OCI-M2 (cell line): ENCODE results near the gene CRACDL.
"Not testable (repeated sequence)": the region's sequence is repeated elsewhere in the genome, so short reads cannot be mapped to it uniquely, and the experiment has no call there.

ENCODE experiments used
- DNase-seq: peaks from one replicate; lab custom pipeline; 2025; ENCODE audit not compliant: unreplicated experiment; lab: John Stamatoyannopoulos, UW

The CRACDL gene

GRCh38 chr2:98886066-98886554, 49.9 kb downstream of the CRACDL start:
- DNase-seq = no peak

DNA sequence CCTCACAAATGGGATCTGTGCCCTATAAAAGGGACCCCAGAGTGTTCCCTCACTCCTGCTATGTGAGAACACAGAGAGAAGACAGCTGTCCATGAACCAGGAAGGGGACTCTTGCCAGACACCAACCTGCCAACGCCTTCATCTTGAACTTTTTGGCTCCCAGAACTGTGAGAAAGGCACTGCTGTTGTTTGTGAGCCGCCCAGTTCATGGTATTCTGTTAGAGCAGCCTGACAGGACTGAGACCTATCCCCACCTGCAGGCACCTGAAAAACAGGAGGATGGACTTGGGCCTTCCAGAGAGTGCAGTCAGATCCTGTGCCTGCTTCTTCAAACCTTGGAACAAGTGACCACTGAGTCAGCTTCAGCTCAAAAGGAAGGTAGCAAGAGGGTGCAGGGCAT, 51.4 kb downstream of the CRACDL start:
- no peak for DNase-seq

DNA sequence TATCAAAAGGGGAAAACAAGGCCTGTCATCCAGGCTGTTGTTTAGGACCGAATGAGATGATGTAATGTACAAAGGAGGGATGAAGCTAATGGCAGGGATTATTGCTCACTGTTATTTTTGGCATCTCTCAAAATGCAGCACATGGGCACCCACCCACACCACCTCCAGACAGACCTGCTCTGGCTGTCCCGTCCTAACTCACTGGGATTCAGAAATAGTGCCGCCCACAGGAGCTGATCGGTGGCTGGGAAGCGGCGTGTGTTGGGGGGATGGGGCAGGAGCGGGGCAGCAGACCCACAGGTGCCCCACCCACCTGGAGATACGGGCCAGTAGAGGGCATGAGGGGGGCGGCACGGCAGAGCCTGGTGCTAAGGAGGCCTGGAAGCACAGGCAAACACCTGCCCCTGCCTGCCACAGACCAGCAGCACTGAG, 52.2 kb downstream of the CRACDL start:
- DNase-seq = no peak

- no peak for DNase-seq
Observed at GRCh38 chr2:98882971-98883779, 52.9 kb downstream of the CRACDL start.

GRCh38 chr2:98882368-98882767, 53.7 kb downstream of the CRACDL start:
- no peak for DNase-seq

- no peak for DNase-seq
Observed at GRCh38 chr2:98881153-98881650, 54.8 kb downstream of the CRACDL start.

DNA sequence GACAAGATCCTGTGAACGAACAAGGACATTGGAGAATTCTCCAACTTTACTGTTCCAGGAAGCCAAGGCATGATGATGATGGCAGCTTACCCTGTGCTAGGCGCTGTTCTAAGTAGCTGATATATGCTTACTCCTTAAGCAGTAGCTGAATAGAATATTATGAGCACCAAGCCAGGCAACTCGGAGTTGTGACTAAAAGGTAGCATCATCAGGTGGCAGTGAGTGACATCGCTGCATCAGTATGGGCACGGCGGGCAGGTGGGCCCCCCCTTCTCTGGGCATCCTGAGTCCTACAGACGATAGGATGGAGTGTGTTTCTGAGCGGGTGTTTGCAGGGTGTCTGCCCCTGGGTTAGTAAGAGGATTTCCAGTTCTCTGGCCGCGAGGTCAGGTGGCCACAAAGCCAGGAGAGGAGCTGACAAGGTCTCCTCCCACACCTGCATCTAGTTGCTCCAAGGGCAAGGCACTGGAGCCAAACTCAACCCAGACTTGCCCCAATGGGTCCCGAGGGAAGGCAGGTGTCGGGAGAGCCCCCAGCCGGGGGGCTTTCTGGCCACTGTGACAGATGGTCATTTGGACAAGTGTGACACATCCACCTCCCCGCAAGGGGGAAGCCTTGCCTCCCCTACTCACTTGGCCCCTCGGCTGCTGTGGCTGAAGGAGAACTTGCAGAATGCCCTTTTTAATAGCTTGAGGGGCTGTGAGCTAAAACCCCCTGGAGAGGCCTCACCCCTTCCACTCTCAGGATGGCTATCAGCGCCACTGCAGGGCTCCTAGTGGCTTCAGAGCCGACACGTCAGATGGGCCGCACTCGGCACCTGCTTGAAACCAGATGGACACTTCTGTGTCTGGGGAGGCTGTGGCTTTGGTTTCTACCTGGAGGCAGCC, 55.5 kb downstream of the CRACDL start:
- DNase-seq = no peak

DNA sequence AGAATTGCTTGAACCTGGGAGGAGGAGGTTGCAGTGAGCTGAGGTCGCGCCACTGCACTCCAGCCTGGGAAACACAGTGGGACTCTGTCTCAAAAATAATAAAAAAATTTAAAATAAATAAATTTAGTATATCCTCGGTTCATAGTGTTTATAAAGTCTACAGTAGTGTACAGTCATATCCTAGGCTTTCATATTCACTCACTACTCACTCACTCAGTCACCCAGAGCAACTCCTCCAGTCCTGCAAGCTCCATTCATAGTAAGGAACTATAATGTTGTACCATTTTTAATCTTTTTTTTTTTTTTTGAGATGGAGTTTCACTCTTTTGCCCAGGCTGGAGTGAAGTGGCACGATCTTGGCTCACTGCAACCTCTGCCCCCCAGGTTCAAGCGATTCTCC, 58.4 kb downstream of the CRACDL start:
- DNase-seq = not testable (repeated sequence)

GRCh38 chr2:98876741-98877140, 59.3 kb downstream of the CRACDL start:
- no peak for DNase-seq

DNA sequence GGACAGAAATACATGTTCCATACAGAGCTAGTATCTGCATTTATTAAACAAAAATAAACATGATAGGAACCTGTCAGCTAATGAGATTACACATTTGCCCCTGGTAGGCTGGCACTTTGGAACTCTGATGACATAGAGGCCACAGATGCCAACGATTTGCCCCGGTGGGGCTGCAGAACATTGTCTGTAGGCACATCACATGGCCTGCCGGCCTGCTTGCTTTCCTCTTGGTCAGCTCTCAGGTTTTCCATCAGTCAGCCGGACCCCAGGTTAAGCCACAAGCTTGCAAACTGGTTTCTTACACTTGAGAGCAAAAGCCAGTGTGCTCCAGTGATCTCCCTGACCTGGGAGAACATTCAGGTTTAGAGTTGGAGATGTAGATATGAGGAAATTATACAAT, 60.3 kb downstream of the CRACDL start:
- no peak for DNase-seq

- no peak for DNase-seq
Observed at GRCh38 chr2:98875081-98875728, 60.8 kb downstream of the CRACDL start.

DNA sequence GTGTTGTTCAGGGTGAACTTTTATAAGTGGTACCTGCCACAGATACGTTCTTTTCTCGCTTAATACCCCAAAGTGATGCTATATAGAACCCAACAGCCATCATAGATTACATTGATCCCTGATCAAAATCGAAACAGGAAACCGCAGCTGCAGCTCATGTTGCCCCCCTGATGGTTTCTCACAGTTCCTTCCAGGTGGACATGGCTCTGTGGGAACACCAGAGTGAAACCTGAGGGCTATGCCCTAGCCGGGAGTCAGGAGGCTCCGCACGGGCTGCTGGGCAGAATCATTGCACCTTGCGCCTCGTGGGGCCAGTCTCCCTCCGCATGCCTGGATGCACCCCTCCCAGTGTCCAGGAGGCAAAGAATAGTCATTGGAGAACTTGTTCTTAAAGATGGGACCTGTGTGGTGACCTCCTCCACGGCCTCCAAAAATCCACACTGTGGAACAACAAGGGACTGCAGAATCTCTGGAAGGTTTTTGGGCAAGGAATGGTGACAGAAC, 61.8 kb downstream of the CRACDL start:
- no peak for DNase-seq

- DNase-seq = no peak
Observed at GRCh38 chr2:98872526-98872925, 63.5 kb downstream of the CRACDL start.

DNA sequence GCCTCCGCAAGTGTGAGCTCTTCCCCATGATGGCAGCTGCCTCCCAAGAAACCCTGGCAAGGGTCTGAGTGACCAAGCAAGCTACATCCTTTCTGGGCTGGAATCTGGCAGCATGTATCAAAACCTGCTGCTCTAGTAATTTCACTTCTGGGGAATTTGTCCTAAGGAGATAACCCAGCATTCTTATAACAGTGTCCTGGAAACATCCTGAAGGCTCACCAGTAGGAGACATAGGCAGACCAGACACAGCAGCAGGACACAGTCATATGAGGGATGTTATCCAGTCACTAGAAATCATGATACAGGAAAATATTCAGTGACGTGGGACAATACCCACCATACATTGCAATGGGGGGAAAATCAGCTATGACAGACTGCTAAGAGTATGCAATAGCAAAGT, 64.5 kb downstream of the CRACDL start:
- DNase-seq = no peak

GRCh38 chr2:98870516-98871158, 65.4 kb downstream of the CRACDL start:
- no peak for DNase-seq

- DNase-seq = no peak
Observed at GRCh38 chr2:98869870-98870269, 66.2 kb downstream of the CRACDL start.

- DNase-seq = no peak
Observed at GRCh38 chr2:98869272-98869641, 66.8 kb downstream of the CRACDL start.

DNA sequence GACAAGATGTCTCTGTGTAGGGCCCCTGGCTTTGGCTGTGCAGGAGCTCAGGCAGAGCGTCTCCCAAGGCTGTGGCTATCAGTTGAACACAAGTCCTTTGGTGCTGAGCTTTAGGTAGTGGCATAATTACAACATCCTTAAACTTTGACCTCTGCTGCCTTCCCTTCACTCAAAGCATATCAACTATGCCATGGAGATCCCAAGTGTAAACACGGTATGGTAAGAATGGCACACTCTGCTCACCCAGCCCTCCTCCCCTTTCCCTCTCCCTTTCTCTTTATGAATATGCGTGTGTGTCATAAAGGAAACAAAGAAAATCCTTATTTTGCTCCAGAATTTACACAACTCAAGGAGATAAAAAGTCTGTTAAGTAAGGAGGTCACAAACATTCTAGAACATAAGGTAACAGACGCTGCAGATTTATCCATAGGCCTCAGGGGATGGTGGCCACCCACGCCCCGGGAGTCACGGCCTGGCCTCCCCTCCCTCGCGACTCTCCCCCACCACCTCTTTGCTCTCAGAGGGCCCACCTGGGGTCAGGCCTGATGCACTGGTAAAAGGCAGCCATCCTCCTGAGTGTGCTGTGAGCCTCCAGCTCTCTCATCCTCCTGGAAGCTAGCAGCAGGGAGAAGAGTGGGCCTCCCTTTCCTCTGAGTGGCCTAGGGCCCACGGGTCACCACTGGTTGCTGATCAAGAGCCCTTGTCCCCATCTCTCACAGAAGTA, 67.3 kb downstream of the CRACDL start:
- DNase-seq = no peak

DNA sequence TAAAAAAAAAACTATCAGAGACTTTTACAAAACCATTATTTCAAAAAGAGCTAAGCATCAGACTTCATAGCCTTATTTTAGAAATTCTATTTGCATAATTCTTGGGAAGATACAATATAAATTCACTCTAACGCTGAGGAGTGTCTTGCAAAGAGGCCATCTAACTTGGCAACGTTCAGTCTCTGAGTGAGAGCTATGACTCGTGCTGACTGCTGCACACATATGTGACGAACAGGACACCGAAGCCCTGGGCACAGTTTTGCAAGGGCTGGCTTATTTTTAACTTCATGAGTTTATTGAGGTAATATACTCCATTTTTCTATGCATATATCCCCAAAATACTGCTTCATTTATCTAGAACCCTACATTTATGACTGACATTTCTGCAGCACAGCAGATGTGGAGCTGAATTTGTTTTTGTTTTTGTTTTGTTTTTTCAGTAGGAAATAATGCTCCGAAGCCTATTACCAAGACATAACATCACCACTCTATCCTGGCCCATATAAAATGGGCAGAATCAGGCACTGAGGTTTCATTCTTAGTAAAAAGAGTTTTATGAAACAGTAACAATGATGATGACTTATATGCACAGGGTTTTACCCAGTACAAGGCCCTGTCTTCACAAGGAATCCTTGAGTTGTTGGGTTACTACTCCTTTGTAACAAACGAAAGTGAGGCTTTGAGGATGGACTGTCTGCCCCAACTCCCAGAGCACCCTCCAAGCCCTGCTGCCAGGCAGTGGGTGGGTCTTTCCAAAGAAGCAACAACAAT, 68.3 kb downstream of the CRACDL start:
- no peak for DNase-seq
